ENCODE data around the gene SYCP3.

DNA sequence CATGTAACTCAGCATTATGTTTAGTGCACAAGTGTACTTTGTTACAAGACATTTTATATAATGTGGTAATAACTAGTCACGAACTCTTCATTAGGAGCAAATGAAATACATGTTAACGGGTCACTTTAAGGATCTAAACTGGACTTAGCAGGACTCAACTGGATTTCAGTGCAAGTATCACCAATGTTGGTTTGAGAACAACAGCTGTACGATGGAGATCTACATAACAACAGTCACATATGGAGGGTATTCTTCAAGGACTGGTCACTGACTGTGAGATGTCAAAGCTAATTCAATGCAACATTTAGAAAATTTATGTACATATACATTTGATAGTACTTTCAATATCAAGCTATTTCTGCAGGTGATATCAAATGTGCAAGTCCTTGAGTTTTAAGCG is 22.5 kb upstream of the SYCP3 start:
- TF ChIP-seq, protein P1, sequence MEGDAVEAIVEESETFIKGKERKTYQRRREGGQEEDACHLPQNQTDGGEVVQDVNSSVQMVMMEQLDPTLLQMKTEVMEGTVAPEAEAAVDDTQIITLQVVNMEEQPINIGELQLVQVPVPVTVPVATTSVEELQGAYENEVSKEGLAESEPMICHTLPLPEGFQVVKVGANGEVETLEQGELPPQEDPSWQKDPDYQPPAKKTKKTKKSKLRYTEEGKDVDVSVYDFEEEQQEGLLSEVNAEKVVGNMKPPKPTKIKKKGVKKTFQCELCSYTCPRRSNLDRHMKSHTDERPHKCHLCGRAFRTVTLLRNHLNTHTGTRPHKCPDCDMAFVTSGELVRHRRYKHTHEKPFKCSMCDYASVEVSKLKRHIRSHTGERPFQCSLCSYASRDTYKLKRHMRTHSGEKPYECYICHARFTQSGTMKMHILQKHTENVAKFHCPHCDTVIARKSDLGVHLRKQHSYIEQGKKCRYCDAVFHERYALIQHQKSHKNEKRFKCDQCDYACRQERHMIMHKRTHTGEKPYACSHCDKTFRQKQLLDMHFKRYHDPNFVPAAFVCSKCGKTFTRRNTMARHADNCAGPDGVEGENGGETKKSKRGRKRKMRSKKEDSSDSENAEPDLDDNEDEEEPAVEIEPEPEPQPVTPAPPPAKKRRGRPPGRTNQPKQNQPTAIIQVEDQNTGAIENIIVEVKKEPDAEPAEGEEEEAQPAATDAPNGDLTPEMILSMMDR (IDR thresholded peaks at IDR 0.05), result no peak
- TF ChIP-seq POLR2AphosphoS5 (IDR thresholded peaks at IDR 0.05), result no peak
